Measurements from ENCODE around the gene PDCD2L. TPM values are rescaled to one million over a fixed set of nuclear protein-coding genes. Genes with fewer than 3 reads are reported as not detected.
"Not testable (repeated sequence)": the region's sequence is repeated elsewhere in the genome, so short reads cannot be mapped to it uniquely, and the experiment has no call there.

Gene PDCD2L
- total RNA-seq, 2 donors from 2014 or later: 5.9 to 6.2 TPM

- no peak overlapping the region for H3K4me3 Mint-ChIP-seq
- H3K27me3 Mint-ChIP-seq: no peaks in the 10 kb centered on the region
- H3K4me1 Mint-ChIP-seq: peaks cover 19% of the 10 kb centered on the region
- peak overlapping the region; percentile 34 for H3K27ac Mint-ChIP-seq
- H3K9me3 ChIP-seq (ENCODE audit: control insufficient read depth, low read length, poor library complexity, severe bottlenecking): no peaks in the 10 kb centered on the region
- DNase-seq (no peak), ATAC-seq (no peak)
- H3K36me3 Mint-ChIP-seq (ENCODE audit: low read depth): peaks cover 7% of the 10 kb centered on the region
These were observed 20.6 kb upstream of the PDCD2L start for GRCh38 chr19:34383599-34383998.

GRCh38 chr19:34386645-34387445 lies 17.4 kb upstream of the PDCD2L start:
- no peak for ATAC-seq
- Mint-ChIP-seq H3K36me3 (ENCODE audit: low read depth) (peaks cover 7% of the 10 kb centered on the region), H3K27me3 (no peaks in the 10 kb centered on the region), H3K27ac (peak overlapping the region; percentile 79), H3K4me3 (no peak overlapping the region), H3K4me1 (peaks cover 26% of the 10 kb centered on the region)
- H3K9me3 ChIP-seq (ENCODE audit: control insufficient read depth, low read length, poor library complexity, severe bottlenecking): no peaks in the 10 kb centered on the region
- no peak for DNase-seq

GRCh38 chr19:34387446-34387810 lies 16.8 kb upstream of the PDCD2L start:
- ATAC-seq: no peak
- DNase-seq: no peak
- Mint-ChIP-seq H3K27me3 (no peaks in the 10 kb centered on the region), H3K27ac (no peak overlapping the region), H3K4me3 (no peak overlapping the region), H3K4me1 (peaks cover 26% of the 10 kb centered on the region), H3K36me3 (ENCODE audit: low read depth) (peaks cover 7% of the 10 kb centered on the region)
- no peaks in the 10 kb centered on the region for H3K9me3 ChIP-seq (ENCODE audit: control insufficient read depth, low read length, poor library complexity, severe bottlenecking)

- H3K9me3 ChIP-seq (ENCODE audit: control insufficient read depth, low read length, poor library complexity, severe bottlenecking); ATAC-seq; DNase-seq; H3K36me3 Mint-ChIP-seq (ENCODE audit: low read depth); H3K27me3 Mint-ChIP-seq; H3K4me3 Mint-ChIP-seq: not testable (repeated sequence)
- H3K27ac Mint-ChIP-seq: peak overlapping the region; percentile 21
- peaks cover 20% of the 10 kb centered on the region for H3K4me1 Mint-ChIP-seq
These were observed 15.5 kb upstream of the PDCD2L start for GRCh38 chr19:34388745-34389144.

GRCh38 chr19:34391813-34392212 lies 12.4 kb upstream of the PDCD2L start:
- H3K9me3 ChIP-seq (ENCODE audit: control insufficient read depth, low read length, poor library complexity, severe bottlenecking): no peaks in the 10 kb centered on the region
- H3K27me3 Mint-ChIP-seq: no peaks in the 10 kb centered on the region
- peaks cover 10% of the 10 kb centered on the region for H3K36me3 Mint-ChIP-seq (ENCODE audit: low read depth)
- ATAC-seq: no peak
- no peak for DNase-seq
- H3K4me3 Mint-ChIP-seq: no peak overlapping the region
- no peak overlapping the region for H3K27ac Mint-ChIP-seq
- H3K4me1 Mint-ChIP-seq: peaks cover 12% of the 10 kb centered on the region

DNA sequence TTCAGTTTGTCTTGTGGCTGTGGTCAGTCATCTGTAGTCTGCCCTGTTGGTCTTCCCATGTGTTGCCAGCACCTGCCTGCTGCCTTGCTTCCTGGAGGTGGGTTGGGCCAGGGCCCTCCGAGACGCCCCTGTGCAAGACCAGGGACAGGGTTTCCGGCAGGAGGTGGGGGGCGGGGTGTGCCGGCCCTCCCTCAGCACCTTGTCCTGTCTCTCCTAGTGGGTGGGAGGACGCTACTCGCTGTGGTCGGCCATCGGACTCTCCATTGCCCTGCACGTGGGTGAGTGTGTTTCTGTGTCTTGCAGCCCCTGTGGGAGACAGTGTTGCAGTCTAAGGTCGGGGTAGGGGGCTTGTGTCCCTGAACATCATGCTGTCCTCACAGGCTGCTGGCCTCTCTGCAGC lies 11.2 kb upstream of the PDCD2L start:
- no peak overlapping the region for H3K4me3 Mint-ChIP-seq
- ATAC-seq (no peak), DNase-seq (no peak)
- no peak overlapping the region for H3K27ac Mint-ChIP-seq
- H3K9me3 ChIP-seq (ENCODE audit: control insufficient read depth, low read length, poor library complexity, severe bottlenecking): no peaks in the 10 kb centered on the region
- no peaks in the 10 kb centered on the region for H3K27me3 Mint-ChIP-seq
- peaks cover 10% of the 10 kb centered on the region for H3K36me3 Mint-ChIP-seq (ENCODE audit: low read depth)
- H3K4me1 Mint-ChIP-seq: peaks cover 12% of the 10 kb centered on the region

- DNase-seq (no peak), ATAC-seq (no peak)
- Mint-ChIP-seq H3K27me3 (no peaks in the 10 kb centered on the region), H3K4me3 (no peak overlapping the region), H3K36me3 (ENCODE audit: low read depth) (peaks cover 10% of the 10 kb centered on the region), H3K27ac (no peak overlapping the region), H3K4me1 (peaks cover 12% of the 10 kb centered on the region)
- H3K9me3 ChIP-seq (ENCODE audit: control insufficient read depth, low read length, poor library complexity, severe bottlenecking): no peaks in the 10 kb centered on the region
These were observed 10.6 kb upstream of the PDCD2L start for GRCh38 chr19:34393629-34394028.

- no peaks in the 10 kb centered on the region for H3K27me3 Mint-ChIP-seq
- DNase-seq (no peak), ATAC-seq (no peak)
- no peak overlapping the region for H3K4me3 Mint-ChIP-seq
- peaks cover 5% of the 10 kb centered on the region for H3K4me1 Mint-ChIP-seq
- peaks cover 13% of the 10 kb centered on the region for H3K36me3 Mint-ChIP-seq (ENCODE audit: low read depth)
- no peaks in the 10 kb centered on the region for H3K9me3 ChIP-seq (ENCODE audit: control insufficient read depth, low read length, poor library complexity, severe bottlenecking)
- no peak overlapping the region for H3K27ac Mint-ChIP-seq
These were observed 6.3 kb upstream of the PDCD2L start for GRCh38 chr19:34397853-34398252.

DNA sequence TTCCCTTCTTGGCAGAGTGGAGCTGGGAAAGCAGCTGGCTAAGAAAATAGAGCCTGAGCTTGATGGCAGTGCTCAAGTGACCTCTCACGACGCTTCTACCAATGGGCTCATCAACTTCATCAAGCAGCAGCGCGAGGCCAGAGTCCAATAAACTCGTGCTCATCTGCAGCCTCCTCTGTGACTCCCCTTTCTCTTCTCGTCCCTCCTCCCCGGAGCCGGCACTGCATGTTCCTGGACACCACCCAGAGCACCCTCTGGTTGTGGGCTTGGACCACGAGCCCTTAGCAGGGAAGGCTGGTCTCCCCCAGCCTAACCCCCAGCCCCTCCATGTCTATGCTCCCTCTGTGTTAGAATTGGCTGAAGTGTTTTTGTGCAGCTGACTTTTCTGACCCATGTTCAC lies 4.3 kb upstream of the PDCD2L start:
- Mint-ChIP-seq H3K27ac (peak overlapping the region; percentile 60), H3K27me3 (no peaks in the 10 kb centered on the region), H3K4me1 (peaks cover 10% of the 10 kb centered on the region), H3K36me3 (ENCODE audit: low read depth) (peaks cover 6% of the 10 kb centered on the region), H3K4me3 (no peak overlapping the region)
- DNase-seq: no peak
- no peaks in the 10 kb centered on the region for H3K9me3 ChIP-seq (ENCODE audit: control insufficient read depth, low read length, poor library complexity, severe bottlenecking)
- no peak for ATAC-seq

- H3K9me3 ChIP-seq (ENCODE audit: control insufficient read depth, low read length, poor library complexity, severe bottlenecking); ATAC-seq; H3K4me3 Mint-ChIP-seq; H3K4me1 Mint-ChIP-seq; DNase-seq; H3K27me3 Mint-ChIP-seq; H3K36me3 Mint-ChIP-seq (ENCODE audit: low read depth): not testable (repeated sequence)
- H3K27ac Mint-ChIP-seq: peak overlapping the region; percentile 60
These were observed 3.4 kb upstream of the PDCD2L start for GRCh38 chr19:34400844-34401243.

DNA sequence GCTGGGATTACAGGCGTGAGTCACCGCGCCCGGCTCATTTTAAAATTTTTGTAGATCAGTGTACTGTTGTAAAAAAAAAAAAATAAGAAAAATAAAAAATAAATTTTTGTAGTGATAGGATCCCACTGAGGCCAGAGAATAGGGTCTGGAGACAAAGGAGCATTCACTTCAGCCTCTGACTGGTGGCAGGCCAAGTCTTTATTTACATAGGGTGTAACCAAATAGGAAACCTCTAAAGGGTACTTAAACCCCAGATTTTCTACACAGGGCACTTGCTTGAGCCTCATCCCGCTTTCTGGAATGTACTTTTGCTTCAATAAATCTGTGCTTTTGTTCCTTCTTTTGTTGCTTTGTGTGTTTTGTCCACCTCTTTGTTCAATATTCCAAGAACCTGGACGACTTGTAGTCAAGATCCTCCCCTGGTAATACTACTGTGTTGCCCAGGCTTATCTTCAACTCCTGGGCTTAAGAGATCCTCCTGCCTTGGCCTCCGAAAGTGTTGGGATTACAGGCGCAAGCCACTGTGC lies 2.1 kb upstream of the PDCD2L start:
- Mint-ChIP-seq H3K27ac (peak overlapping the region; percentile 45), H3K36me3 (ENCODE audit: low read depth) (peaks cover 3% of the 10 kb centered on the region), H3K27me3 (no peaks in the 10 kb centered on the region), H3K4me1 (peaks cover 10% of the 10 kb centered on the region), H3K4me3 (no peak overlapping the region)
- DNase-seq (no peak), ATAC-seq (no peak)
- no peaks in the 10 kb centered on the region for H3K9me3 ChIP-seq (ENCODE audit: control insufficient read depth, low read length, poor library complexity, severe bottlenecking)

GRCh38 chr19:34403784-34404108 lies 453 bp upstream of the PDCD2L start:
- Mint-ChIP-seq H3K27me3 (no peaks in the 10 kb centered on the region), H3K36me3 (ENCODE audit: low read depth) (peaks cover 4% of the 10 kb centered on the region), H3K27ac (peak overlapping the region; percentile 78), H3K4me3 (peak overlapping the region; percentile 95), H3K4me1 (peaks cover 13% of the 10 kb centered on the region)
- DNase-seq: no peak
- no peak for ATAC-seq
- H3K9me3 ChIP-seq (ENCODE audit: control insufficient read depth, low read length, poor library complexity, severe bottlenecking): no peaks in the 10 kb centered on the region

GRCh38 chr19:34405892-34406660 lies 1.9 kb downstream of the PDCD2L start:
- H3K4me3 Mint-ChIP-seq: no peak overlapping the region
- no peaks in the 10 kb centered on the region for H3K27me3 Mint-ChIP-seq
- peaks cover 23% of the 10 kb centered on the region for H3K4me1 Mint-ChIP-seq
- ATAC-seq (no peak), DNase-seq (no peak)
- no peaks in the 10 kb centered on the region for H3K9me3 ChIP-seq (ENCODE audit: control insufficient read depth, low read length, poor library complexity, severe bottlenecking)
- H3K27ac Mint-ChIP-seq: no peak overlapping the region
- peaks cover 4% of the 10 kb centered on the region for H3K36me3 Mint-ChIP-seq (ENCODE audit: low read depth)

All from T-helper 17 cell (primary cell).